ENCODE data around the gene PSMD9.

GRCh38 chr12:121866331-121866730 is 22.3 kb upstream of the PSMD9 start:
- TF ChIP-seq MYB (IDR thresholded peaks at IDR 0.05; ENCODE audit: borderline replicate concordance, low read depth, low read length) = no peak
- no peak for TF ChIP-seq CTCF (IDR thresholded peaks at IDR 0.05 in 2 of 3, conservative IDR thresholded peaks at IDR 0.05 in 1 of 3; ENCODE audit: control insufficient read depth in 2 of 3, extremely low read depth in 1 of 3, insufficient read depth in 1 of 3, low read depth in 3 of 3, low read length in 3 of 3)
- TF ChIP-seq ETV6 (conservative IDR thresholded peaks at IDR 0.05 in 1 of 2, IDR thresholded peaks at IDR 0.05 in 1 of 2; ENCODE audit: borderline replicate concordance in 1 of 2, low read depth in 1 of 2) = no peak
- TF ChIP-seq MAX (IDR thresholded peaks at IDR 0.05; ENCODE audit: low read depth, low read length) = no peak
- TF ChIP-seq CHD2 (IDR thresholded peaks at IDR 0.05; ENCODE audit: borderline replicate concordance, low read depth, low read length) = no peak
- no peak for TF ChIP-seq ZBTB11 (CRISPR knock-in tag; IDR thresholded peaks at IDR 0.05)
- no peak for TF ChIP-seq ATF3 (IDR thresholded peaks at IDR 0.05; ENCODE audit: borderline replicate concordance, extremely low read depth, low read depth, low read length)
- TF ChIP-seq GATAD2B (conservative IDR thresholded peaks at IDR 0.05; ENCODE audit: low read depth) = no peak
- no peak for TF ChIP-seq POLR2AphosphoS5 (IDR thresholded peaks at IDR 0.05; ENCODE audit: low read length)
- TF ChIP-seq CUX1 (IDR thresholded peaks at IDR 0.05; ENCODE audit: insufficient replicate concordance, low read depth, low read length) = no peak

Measured in GM12878 (cell line).